Activated naive CD4-positive, alpha-beta T cell treated with anti-CD3 and anti-CD28 coated beads, Interleukin-2, amount 50 U/mL, for 24 hours (primary cell): ENCODE measurements around the gene CHRNA7.

Experiments used
- H3K27ac Mint-ChIP-seq: one replicate; pipeline ENCODE4 v1.8.0; 2021; ENCODE audit warnings: mild to moderate bottlenecking, mixed read lengths
- H3K27me3 Mint-ChIP-seq: one replicate; pipeline ENCODE4 v1.8.0; 2021; ENCODE audit warnings: mixed read lengths
- H3K36me3 Mint-ChIP-seq: one replicate; pipeline ENCODE4 v1.8.0; 2021; ENCODE audit warnings: mixed read lengths
- H3K4me1 Mint-ChIP-seq: one replicate; pipeline ENCODE4 v1.8.0; 2021; ENCODE audit warnings: mixed read lengths
- H3K4me3 Mint-ChIP-seq: one replicate; pipeline ENCODE4 v1.8.0; 2021; ENCODE audit warnings: mild to moderate bottlenecking, mixed read lengths
- H3K9me3 Mint-ChIP-seq: one replicate; pipeline ENCODE4 v1.8.0; 2021; ENCODE audit warnings: mixed read lengths

CHRNA7 gene

DNA sequence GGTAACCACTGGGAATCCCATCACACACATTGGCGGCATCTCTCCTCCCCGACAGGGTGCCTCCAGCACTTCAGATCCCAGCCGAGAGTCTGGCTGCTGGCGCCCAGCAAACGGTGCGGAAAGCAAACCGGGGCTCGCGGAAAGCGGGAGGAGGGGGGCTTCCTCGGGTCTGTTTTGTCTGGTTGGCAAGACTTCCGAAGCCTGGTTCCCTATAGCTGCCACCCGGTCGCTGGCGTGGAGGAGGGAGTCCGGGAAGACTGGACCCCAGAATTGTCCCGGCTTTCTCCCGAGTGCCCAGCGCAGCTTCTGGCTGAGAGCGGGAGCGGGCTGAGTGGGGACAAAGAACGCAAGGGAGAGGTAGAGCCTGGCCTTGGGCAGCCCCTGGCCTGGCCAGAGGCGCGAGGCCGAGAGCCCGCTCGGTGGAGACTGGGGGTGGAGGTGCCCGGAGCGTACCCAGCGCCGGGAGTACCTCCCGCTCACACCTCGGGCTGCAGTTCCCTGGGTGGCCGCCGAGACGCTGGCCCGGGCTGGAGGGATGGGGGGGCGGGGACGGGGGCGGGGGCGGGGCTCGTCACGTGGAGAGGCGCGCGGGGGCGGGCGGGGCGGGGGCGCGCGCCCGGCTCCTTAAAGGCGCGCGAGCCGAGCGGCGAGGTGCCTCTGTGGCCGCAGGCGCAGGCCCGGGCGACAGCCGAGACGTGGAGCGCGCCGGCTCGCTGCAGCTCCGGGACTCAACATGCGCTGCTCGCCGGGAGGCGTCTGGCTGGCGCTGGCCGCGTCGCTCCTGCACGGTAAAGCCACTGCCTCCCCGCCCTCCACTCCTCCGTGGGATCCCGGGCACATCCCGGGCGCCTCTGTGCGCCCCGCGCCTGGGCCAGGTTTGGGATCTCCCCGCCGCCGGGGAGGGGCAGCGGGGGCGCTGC is at the start of gene CHRNA7:
TSS of gene CHRNA7 (plus strand) at position 654 of the 920 bp plus-strand sequence. CDS start at position 734, 80 bp downstream.
- H3K36me3 Mint-ChIP-seq = no peaks in the 10 kb centered on the region
- H3K4me1 Mint-ChIP-seq = peaks cover 8% of the 10 kb centered on the region
- H3K27ac Mint-ChIP-seq = no peak within 1 kb of the TSS
- H3K9me3 Mint-ChIP-seq = no peaks in the 10 kb centered on the region
- H3K27me3 Mint-ChIP-seq = peaks cover 53% of the 10 kb centered on the region
- H3K4me3 Mint-ChIP-seq = peak within 1 kb of the TSS; percentile 69

DNA sequence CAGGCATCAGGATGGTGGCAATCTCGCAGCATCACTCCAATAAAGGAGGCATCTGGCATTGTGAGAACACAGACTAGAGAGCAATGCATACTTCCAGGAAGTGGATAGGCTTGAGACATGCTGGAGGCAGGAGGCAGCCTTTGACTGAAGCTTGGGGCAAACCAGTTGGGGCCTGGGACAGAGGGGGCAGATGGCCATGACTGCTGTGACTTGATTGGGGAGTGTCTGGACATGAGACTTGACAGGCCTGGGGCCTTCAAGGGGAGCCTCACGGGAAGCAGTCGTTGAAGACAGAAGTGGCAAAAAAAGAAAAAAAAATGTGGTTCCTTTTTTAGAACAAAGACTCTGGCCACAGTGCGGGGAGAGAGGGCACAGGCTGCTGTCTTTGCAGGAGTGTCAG is 44.7 kb upstream of the CHRNA7 start:
- no peaks in the 10 kb centered on the region for H3K9me3 Mint-ChIP-seq
- no peak overlapping the region for H3K4me3 Mint-ChIP-seq
- H3K27me3 Mint-ChIP-seq = no peaks in the 10 kb centered on the region
- peaks cover 7% of the 10 kb centered on the region for H3K4me1 Mint-ChIP-seq
- no peak overlapping the region for H3K27ac Mint-ChIP-seq
- no peaks in the 10 kb centered on the region for H3K36me3 Mint-ChIP-seq

DNA sequence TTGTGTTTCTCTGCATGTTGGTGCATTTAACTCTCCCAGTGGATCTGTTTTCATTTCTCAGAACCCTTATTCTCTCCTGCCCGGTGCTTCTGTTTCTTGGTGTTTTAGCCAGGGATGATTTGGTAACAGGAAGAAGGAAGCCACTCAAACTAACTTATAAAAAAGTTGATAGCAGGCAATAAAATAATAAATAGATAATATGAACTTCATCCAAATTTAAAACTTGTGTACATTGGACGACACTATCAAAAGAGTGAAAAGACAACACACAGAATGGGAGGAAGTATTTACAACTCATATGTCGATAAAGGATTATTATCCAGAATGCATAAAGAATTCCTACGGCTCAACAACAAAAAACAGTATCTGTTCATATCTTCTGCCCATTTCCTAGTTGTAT is 37.3 kb upstream of the CHRNA7 start:
- Mint-ChIP-seq H3K4me1 (no peaks in the 10 kb centered on the region), H3K27ac (no peak overlapping the region)

DNA sequence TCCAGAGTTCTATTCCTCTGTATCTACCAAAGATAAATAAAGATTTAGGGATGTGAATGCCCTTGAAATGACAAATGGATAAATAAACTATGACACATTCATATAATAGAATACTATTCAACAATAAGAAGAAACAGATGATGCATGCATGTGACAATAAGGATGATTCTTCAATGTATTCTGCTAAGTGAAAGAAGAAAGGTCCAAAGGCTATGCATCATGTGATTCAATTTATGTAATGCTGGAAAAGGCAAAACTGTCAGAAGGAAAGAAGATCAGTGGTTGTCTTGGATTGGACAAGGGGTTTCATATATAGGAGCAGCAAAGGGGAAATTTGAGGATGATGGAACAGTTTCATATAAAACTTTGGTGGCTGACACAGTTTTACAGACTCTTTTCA is 32.6 kb upstream of the CHRNA7 start:
- peaks cover 11% of the 10 kb centered on the region for H3K27me3 Mint-ChIP-seq
- H3K4me3 Mint-ChIP-seq = no peak overlapping the region
- H3K4me1 Mint-ChIP-seq = no peaks in the 10 kb centered on the region
- H3K27ac Mint-ChIP-seq = no peak overlapping the region
- no peaks in the 10 kb centered on the region for H3K9me3 Mint-ChIP-seq
- no peaks in the 10 kb centered on the region for H3K36me3 Mint-ChIP-seq

More for the DNA sequence above, 37.3 kb upstream of the CHRNA7 start:
- Mint-ChIP-seq H3K27me3 (peaks cover 5% of the 10 kb centered on the region), H3K9me3 (no peaks in the 10 kb centered on the region), H3K4me3 (no peak overlapping the region), H3K36me3 (no peaks in the 10 kb centered on the region)

DNA sequence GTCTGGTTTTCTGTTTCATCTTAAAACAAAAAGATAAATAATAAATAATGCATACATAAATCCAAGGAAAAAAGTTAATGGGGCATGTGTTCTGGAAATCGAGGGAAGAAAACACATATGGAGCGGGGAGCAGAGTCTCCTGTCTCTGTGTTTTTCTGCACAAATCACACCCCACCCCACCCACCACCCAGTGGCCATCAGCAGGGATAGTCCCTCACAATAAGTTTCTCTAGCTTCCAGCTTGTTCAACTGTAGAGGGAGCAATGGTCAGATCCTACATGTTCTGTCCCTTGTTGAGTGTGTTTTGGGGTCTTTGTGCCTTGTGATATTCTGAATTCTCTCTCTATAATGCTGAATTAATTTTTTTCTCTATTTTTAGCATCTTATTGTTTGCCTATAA is 26.8 kb upstream of the CHRNA7 start:
- Mint-ChIP-seq H3K27me3 (peaks cover 16% of the 10 kb centered on the region), H3K27ac (no peak overlapping the region)

DNA sequence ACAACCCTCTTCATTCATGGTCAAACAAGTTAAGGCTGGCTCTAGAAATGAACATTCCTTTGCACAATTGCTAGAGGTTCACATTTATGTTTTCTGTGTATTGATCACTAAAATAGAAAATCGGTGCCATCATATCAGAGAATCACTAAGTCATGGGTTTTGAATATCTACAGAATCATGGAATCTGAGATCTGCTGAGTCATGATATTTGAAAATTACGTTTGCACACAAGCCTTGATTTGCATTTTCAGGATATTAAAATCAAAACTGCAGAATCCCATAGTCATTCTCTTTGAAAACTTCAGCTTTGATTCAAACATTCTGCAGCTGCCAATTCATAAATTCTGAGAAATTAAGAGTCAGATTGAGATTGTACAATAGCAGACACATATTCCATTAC is 26.1 kb upstream of the CHRNA7 start:
- no peaks in the 10 kb centered on the region for H3K36me3 Mint-ChIP-seq
- no peak overlapping the region for H3K4me3 Mint-ChIP-seq
- no peak overlapping the region for H3K27ac Mint-ChIP-seq
- H3K4me1 Mint-ChIP-seq = no peaks in the 10 kb centered on the region
- H3K9me3 Mint-ChIP-seq = no peaks in the 10 kb centered on the region
- peaks cover 16% of the 10 kb centered on the region for H3K27me3 Mint-ChIP-seq

More for the DNA sequence above, 26.8 kb upstream of the CHRNA7 start:
- no peaks in the 10 kb centered on the region for H3K36me3 Mint-ChIP-seq
- H3K4me3 Mint-ChIP-seq = no peak overlapping the region
- H3K9me3 Mint-ChIP-seq = no peaks in the 10 kb centered on the region
- H3K4me1 Mint-ChIP-seq = no peaks in the 10 kb centered on the region

DNA sequence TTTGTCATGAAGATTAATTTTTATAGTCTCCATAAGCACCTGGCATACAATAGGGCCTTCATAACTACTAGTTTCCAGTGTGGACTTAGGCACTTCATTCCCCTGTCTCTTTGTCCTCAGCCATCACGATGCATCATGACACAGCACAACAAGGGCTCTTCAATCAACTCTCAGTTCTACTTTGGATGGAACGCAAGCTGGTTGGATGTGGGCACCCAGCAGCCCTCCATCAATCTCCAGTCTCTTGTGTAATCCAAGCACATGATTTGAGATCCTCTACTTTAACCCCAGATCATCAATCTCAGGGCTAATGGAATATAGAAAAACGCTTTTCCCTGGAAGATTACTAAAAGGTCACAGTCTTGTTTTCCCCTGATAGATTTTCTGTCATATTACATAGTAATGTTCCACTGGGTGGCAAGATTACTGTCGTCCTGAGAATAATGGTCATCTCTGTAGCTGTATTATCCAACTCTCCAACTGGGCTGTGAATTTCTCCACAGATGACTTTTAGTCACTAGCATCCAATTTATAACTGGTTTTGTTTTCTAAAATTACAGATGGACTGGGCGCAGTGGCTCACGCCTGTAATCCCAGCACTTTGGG is 22.9 kb upstream of the CHRNA7 start:
- H3K27ac Mint-ChIP-seq = no peak overlapping the region
- H3K36me3 Mint-ChIP-seq = no peaks in the 10 kb centered on the region
- no peaks in the 10 kb centered on the region for H3K9me3 Mint-ChIP-seq
- H3K4me1 Mint-ChIP-seq = no peaks in the 10 kb centered on the region
- H3K27me3 Mint-ChIP-seq = peaks cover 13% of the 10 kb centered on the region
- H3K4me3 Mint-ChIP-seq = no peak overlapping the region

DNA sequence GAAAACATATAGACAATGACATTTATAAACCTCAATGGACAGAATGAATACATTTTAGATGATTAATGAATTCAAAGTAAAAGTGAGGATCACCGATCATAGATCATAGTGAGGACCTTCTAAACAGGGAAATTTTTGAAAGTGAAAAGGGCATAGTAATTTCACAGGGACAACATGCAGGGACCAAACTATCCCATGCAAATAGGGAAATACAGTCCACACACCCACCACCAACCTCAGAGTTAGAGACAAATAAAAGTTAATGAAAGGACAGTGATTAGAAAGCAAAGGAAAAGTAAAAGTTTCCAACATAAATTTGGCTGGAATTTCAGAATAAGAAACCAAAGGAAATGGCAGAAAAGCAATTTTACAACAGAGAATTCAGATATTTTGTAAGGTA is 15.4 kb upstream of the CHRNA7 start:
- Mint-ChIP-seq H3K9me3 (no peaks in the 10 kb centered on the region), H3K27ac (no peak overlapping the region), H3K4me3 (no peak overlapping the region), H3K36me3 (no peaks in the 10 kb centered on the region), H3K27me3 (peaks cover 28% of the 10 kb centered on the region), H3K4me1 (no peaks in the 10 kb centered on the region)

DNA sequence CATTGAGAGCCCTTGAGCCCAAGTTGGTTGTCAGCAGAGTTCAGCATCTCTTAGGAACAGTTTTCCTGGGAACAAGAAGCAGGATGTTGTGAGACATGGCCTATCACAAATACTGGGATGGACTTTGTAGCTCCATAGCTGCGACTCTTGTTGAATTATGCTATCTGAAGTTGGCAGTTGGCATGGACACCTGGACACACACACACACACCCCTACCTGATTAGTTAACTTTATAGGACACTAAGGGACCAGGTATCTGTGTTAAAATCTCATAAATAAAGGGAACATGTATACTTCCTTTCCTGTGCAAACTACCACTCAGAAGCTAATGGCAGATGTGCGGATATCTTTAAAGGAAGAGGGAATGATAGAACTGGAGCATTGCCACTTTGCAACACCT is 10.2 kb upstream of the CHRNA7 start:
- Mint-ChIP-seq H3K27ac (no peak overlapping the region), H3K4me1 (no peaks in the 10 kb centered on the region), H3K36me3 (no peaks in the 10 kb centered on the region), H3K9me3 (no peaks in the 10 kb centered on the region), H3K4me3 (no peak overlapping the region), H3K27me3 (peaks cover 33% of the 10 kb centered on the region)

DNA sequence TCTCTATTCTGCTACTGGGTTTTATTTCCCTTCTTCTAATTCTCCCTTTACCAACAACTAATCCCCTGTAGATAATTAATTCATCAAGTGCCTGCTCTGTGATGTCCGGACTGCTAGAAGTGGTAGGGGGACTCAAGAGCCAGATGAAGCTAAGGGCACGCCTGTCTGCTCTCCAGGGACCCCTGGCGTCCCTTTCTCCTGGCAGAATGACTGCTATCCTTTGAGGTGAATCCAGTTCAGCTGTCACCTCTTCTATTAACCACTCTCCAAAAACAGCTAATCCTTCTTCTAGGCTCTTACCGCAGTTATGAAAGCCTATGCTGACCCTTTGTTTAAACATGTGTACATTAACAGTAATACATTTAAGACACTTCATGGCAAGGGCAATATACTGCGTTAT is 1.4 kb upstream of the CHRNA7 start:
- Mint-ChIP-seq H3K4me1 (peaks cover 8% of the 10 kb centered on the region), H3K9me3 (no peaks in the 10 kb centered on the region), H3K27ac (no peak overlapping the region), H3K36me3 (no peaks in the 10 kb centered on the region), H3K27me3 (peaks cover 52% of the 10 kb centered on the region), H3K4me3 (no peak overlapping the region)

DNA sequence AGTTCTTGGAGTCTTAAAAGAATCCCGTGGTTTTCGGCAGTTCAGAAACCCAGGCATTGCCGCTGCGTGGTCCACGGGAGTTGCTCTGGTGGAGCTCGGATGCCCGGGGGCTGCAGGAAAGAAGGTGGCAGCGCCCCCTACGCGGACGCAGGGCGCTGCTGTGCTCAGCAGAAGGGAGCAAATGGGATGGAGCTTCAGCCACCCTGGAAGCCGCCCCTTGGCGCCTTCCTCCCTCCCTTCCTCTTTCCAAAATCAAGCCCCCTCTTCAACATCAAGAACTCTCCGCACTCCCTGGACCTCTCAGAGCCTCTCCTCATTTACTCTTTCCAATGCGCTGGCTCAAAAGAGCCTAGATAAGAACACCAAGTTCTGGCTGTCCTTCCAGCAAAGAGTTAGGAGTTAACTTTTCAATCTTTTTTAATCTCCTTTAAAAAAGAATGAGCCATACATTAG is 880 bp upstream of the CHRNA7 start:
- no peaks in the 10 kb centered on the region for H3K9me3 Mint-ChIP-seq
- no peak overlapping the region for H3K27ac Mint-ChIP-seq
- peaks cover 8% of the 10 kb centered on the region for H3K4me1 Mint-ChIP-seq
- H3K36me3 Mint-ChIP-seq = no peaks in the 10 kb centered on the region
- H3K27me3 Mint-ChIP-seq = peaks cover 51% of the 10 kb centered on the region
- peak overlapping the region; percentile 41 for H3K4me3 Mint-ChIP-seq

DNA sequence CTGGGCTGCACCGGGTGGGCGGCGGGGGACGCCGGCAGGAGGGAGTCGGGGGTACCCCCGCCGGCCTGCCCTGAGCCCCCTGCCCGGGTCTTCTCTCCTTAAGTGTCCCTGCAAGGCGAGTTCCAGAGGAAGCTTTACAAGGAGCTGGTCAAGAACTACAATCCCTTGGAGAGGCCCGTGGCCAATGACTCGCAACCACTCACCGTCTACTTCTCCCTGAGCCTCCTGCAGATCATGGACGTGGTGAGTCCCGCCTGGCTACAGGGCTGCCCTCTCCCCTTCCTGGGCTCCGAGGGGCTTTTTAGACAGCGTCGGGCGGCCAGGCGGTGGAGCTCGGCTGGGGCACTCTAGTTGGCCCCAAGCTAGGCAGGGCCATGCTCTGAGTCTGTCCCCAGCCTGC is 480 bp downstream of the CHRNA7 start:
- Mint-ChIP-seq H3K36me3 (no peaks in the 10 kb centered on the region), H3K27ac (no peak overlapping the region), H3K4me3 (peak overlapping the region; percentile 69), H3K27me3 (peaks cover 53% of the 10 kb centered on the region), H3K4me1 (peaks cover 8% of the 10 kb centered on the region), H3K9me3 (no peaks in the 10 kb centered on the region)

DNA sequence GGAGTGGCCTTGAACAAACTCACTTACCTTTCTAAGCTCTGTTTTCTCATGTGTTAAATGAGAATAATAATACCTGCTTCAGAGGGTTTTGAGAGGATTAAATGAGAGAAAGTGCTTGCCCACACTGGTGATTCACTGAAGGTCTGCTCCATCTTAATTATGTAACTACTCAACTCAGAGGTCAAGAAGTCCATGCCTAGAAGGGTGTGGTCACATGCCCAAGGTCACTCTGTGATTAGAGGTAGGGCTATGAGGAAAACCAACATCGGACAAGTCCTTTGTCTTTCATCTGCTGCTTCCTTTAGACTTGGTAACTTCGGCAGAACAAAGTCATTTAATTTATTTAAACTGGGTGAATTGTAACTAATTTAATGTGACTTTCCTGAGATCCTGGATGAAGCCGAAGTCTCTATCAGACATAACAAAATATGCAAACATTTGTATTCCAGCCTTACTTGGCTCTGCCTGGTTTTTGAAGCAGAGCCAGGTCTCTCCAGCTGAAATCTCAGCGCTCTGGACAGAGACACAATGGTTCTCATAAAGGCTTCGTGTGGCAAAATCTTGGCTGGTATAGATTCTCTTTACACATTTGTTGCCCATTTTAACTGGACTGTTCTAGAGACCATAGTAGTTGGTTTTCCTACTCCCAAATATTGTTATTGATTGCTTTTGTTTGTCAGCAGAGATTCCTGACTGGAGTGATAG is 3.0 kb downstream of the CHRNA7 start:
- Mint-ChIP-seq H3K36me3 (no peaks in the 10 kb centered on the region), H3K4me3 (no peak overlapping the region), H3K4me1 (peaks cover 8% of the 10 kb centered on the region), H3K9me3 (no peaks in the 10 kb centered on the region), H3K27ac (no peak overlapping the region), H3K27me3 (peaks cover 41% of the 10 kb centered on the region)

DNA sequence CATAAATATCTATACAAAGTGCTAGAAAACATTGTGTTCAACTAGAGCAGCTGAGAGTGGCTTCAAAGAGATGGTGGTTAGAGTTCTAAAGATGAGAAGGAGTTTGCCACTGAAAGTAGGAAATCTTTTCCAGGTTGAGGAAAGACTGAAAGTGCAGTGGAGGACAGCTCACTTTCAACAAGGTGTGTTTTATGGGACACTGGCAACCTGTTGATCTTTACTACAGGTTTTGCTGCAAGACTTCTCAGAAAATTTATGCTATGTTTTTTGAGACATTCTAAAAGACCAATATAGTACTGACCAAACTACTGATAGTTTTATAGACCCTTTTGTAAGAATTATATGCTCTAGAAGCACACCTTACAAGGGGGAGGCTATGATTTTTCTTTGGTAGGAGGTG is 3.8 kb downstream of the CHRNA7 start:
- H3K4me1 Mint-ChIP-seq = peaks cover 8% of the 10 kb centered on the region
- no peaks in the 10 kb centered on the region for H3K9me3 Mint-ChIP-seq
- H3K27ac Mint-ChIP-seq = no peak overlapping the region
- H3K4me3 Mint-ChIP-seq = no peak overlapping the region
- H3K27me3 Mint-ChIP-seq = peaks cover 39% of the 10 kb centered on the region
- H3K36me3 Mint-ChIP-seq = no peaks in the 10 kb centered on the region

DNA sequence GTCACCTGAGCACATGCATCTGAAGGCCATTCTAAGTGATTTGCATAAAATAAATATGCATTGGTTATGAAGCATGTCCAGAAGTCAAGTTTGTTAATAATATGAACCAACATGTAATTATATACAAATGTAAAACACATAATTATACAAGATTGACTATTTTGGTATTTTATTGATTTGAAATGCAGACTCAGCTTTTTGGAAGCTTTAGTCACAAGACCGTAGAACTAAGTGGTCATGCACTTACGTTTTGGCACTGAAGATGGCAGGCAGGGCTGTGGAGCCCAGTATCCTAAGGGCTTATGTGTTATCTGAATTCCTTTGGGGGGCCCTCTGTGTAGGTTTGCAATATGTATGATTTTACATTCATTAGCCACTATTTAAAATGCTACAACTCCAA is 5.0 kb downstream of the CHRNA7 start:
- H3K9me3 Mint-ChIP-seq = no peaks in the 10 kb centered on the region
- H3K27ac Mint-ChIP-seq = no peak overlapping the region
- no peak overlapping the region for H3K4me3 Mint-ChIP-seq
- H3K4me1 Mint-ChIP-seq = peaks cover 8% of the 10 kb centered on the region
- H3K36me3 Mint-ChIP-seq = no peaks in the 10 kb centered on the region
- peaks cover 39% of the 10 kb centered on the region for H3K27me3 Mint-ChIP-seq

DNA sequence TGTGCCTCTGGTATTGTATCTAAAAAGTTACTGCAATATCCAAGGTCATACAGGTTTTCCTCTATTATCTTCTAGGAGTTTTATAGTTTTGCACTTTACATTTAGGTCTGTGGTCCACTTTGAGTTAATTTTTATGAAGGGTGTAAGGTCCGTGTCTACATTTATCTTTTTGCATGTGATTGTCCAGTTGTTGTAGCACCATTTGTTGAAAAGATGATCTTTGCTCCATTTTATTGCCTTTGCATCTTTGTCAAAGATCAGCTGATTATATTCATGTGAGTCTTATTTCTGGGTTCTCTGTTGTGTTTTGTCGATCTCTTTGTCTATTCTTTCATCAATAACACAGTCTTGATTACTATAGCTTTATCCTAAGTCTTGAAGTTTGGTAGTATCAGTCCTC is 6.7 kb downstream of the CHRNA7 start:
- H3K27ac Mint-ChIP-seq = no peak overlapping the region
- no peaks in the 10 kb centered on the region for H3K36me3 Mint-ChIP-seq
- no peak overlapping the region for H3K4me3 Mint-ChIP-seq
- no peaks in the 10 kb centered on the region for H3K4me1 Mint-ChIP-seq
- no peaks in the 10 kb centered on the region for H3K9me3 Mint-ChIP-seq
- H3K27me3 Mint-ChIP-seq = peaks cover 29% of the 10 kb centered on the region
